Measurements from ENCODE around the gene UBXN11. TPM values are rescaled to one million over a fixed set of nuclear protein-coding genes. Genes with fewer than 3 reads are reported as not detected.
A peak's percentile ranks its signal among the peaks of the same experiment; 100 is the strongest.

UBXN11 gene
- total and polyA plus RNA-seq, 2 of the 13 experiments (the other 11 are each of a cell fraction or from before 2014, with no cell fraction given), result 9.3 to 10.4 TPM

DNA sequence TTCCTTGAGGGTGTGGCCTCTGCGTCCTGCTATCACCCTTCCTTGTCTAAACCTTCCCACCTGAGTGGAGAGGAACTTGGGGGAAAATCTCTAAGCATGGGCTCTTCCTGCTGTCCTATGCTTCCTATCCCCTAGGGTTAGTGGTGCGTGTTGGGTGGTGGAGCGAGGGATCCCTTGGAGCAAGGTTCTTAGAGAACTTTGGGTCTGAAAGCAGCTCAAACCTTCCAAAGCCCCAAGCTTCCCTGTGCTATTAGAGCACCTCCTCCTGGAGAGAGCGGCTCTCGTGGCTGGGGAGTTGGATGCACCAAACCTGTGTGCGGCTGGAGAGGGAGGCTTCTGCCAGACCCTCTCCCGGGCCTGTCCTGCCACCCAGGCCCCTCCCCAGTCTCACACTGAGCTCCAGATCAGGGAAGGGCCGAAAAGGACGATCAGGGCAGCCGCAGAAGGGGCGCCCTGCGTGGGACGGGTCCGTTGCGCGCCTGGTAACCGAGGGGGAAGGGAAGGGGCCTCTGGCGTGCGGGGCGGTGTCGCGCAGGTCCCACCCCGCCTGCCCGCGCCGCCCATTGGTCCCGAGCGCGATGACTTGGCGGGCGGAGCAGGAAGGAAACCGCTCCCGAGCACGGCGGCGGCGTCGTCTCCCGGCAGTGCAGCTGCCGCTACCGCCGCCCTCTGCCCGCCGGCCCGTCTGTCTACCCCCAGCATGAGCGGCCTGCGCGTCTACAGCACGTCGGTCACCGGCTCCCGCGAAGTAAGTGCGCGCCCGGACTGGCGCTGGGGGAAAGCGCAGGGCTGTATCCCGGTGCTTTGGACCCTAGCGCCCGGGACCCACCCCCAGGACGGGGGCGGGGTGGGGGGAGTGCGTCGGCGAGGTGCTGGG is 26.7 kb downstream of the UBXN11 start, which contains the start of gene SH3BGRL3 (continued):
- TF ChIP-seq ZNF605 (CRISPR knock-in tag; IDR thresholded peaks at IDR 0.05) (peak; percentile 69), ZNF274 (CRISPR knock-in tag; IDR thresholded peaks at IDR 0.05) (peak; percentile 28), ZFX (CRISPR knock-in tag; IDR thresholded peaks at IDR 0.05; ENCODE audit: low read depth) (peak; percentile 70), KDM5A (IDR thresholded peaks at IDR 0.05; ENCODE audit: borderline replicate concordance, low read length) (no peak), KLF11 (CRISPR knock-in tag; IDR thresholded peaks at IDR 0.05) (no peak), ZNF777 (CRISPR knock-in tag; IDR thresholded peaks at IDR 0.05) (0 out of 2 replicates have a peak, but pooled peaks have one; percentile 49), MYPOP (CRISPR knock-in tag; IDR thresholded peaks at IDR 0.05) (peak; percentile 85), ZNF205 (CRISPR knock-in tag; IDR thresholded peaks at IDR 0.05) (peak; percentile 83), ZNF574 (CRISPR knock-in tag; IDR thresholded peaks at IDR 0.05) (peak; percentile 69; the same call in 1 of the 2 replicates), PRMT3 (CRISPR knock-in tag; IDR thresholded peaks at IDR 0.05; ENCODE audit: borderline replicate concordance, low read depth) (no peak), SALL2 (CRISPR knock-in tag; IDR thresholded peaks at IDR 0.05) (0 out of 2 replicates have a peak, but pooled peaks have one; percentile 51), ZNF782 (CRISPR knock-in tag; IDR thresholded peaks at IDR 0.05; ENCODE audit: borderline replicate concordance) (0 out of 2 replicates have a peak, but pooled peaks have one; percentile 46), ETV5 (CRISPR knock-in tag; IDR thresholded peaks at IDR 0.05; ENCODE audit: borderline replicate concordance) (peak; percentile 58), MEIS1 (CRISPR knock-in tag; IDR thresholded peaks at IDR 0.05; ENCODE audit: borderline replicate concordance) (peak; percentile 28; the same call in 1 of the 2 replicates), ELF1 (CRISPR knock-in tag; IDR thresholded peaks at IDR 0.05) (peak; percentile 59; the same call in 1 of the 2 replicates), SPEN (CRISPR knock-in tag; IDR thresholded peaks at IDR 0.05; ENCODE audit: low read depth) (peak; percentile 66; the same call in 1 of the 2 replicates), SP5 (CRISPR knock-in tag; IDR thresholded peaks at IDR 0.05; ENCODE audit: borderline replicate concordance, low read depth) (peak; percentile 31; the same call in 1 of the 2 replicates), RNF219 (CRISPR knock-in tag; IDR thresholded peaks at IDR 0.05) (no peak), TBL1XR1 (IDR thresholded peaks at IDR 0.05; ENCODE audit: borderline replicate concordance, low read length, partially characterized antibody) (no peak)
- TF ChIP-seq, protein P1, sequence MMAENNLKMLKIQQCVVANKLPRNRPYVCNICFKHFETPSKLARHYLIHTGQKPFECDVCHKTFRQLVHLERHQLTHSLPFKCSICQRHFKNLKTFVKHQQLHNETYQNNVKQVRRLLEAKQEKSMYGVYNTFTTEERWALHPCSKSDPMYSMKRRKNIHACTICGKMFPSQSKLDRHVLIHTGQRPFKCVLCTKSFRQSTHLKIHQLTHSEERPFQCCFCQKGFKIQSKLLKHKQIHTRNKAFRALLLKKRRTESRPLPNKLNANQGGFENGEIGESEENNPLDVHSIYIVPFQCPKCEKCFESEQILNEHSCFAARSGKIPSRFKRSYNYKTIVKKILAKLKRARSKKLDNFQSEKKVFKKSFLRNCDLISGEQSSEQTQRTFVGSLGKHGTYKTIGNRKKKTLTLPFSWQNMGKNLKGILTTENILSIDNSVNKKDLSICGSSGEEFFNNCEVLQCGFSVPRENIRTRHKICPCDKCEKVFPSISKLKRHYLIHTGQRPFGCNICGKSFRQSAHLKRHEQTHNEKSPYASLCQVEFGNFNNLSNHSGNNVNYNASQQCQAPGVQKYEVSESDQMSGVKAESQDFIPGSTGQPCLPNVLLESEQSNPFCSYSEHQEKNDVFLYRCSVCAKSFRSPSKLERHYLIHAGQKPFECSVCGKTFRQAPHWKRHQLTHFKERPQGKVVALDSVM (CRISPR knock-in tag; IDR thresholded peaks at IDR 0.05), result no peak
